ENCODE data around the gene ENOX2.
"Not testable (repeated sequence)": the region's sequence is repeated elsewhere in the genome, so short reads cannot be mapped to it uniquely, and the experiment has no call there.

ENOX2 gene

GRCh38 chrX:130825525-130825924, 77.5 kb downstream of the ENOX2 start:
- no peak for DNase-seq (ENCODE audit: low read depth)

- not testable (repeated sequence) for DNase-seq (ENCODE audit: low read depth)
These were observed 83.6 kb downstream of the ENOX2 start for GRCh38 chrX:130819367-130819766.

GRCh38 chrX:130813932-130814331, 89.1 kb downstream of the ENOX2 start:
- DNase-seq (ENCODE audit: low read depth), result not testable (repeated sequence)

GRCh38 chrX:130810561-130810960, 92.4 kb downstream of the ENOX2 start:
- no peak for DNase-seq (ENCODE audit: low read depth)

GRCh38 chrX:130805903-130806302, 97.1 kb downstream of the ENOX2 start:
- no peak for DNase-seq (ENCODE audit: low read depth)

GRCh38 chrX:130803537-130803936, 99.5 kb downstream of the ENOX2 start:
- no peak for DNase-seq (ENCODE audit: low read depth)

GRCh38 chrX:130801901-130802300, 101.1 kb downstream of the ENOX2 start:
- no peak for DNase-seq (ENCODE audit: low read depth)

- DNase-seq (ENCODE audit: low read depth), result no peak
These were observed 103.6 kb downstream of the ENOX2 start for GRCh38 chrX:130799393-130799792.

GRCh38 chrX:130793975-130794374, 109.0 kb downstream of the ENOX2 start:
- no peak for DNase-seq (ENCODE audit: low read depth)

- not testable (repeated sequence) for DNase-seq (ENCODE audit: low read depth)
These were observed 111.1 kb downstream of the ENOX2 start for GRCh38 chrX:130791870-130792269.

- no peak for DNase-seq (ENCODE audit: low read depth)
These were observed 113.2 kb downstream of the ENOX2 start for GRCh38 chrX:130789793-130790192.

- no peak for DNase-seq (ENCODE audit: low read depth)
These were observed 114.0 kb downstream of the ENOX2 start for GRCh38 chrX:130788786-130789581.

GRCh38 chrX:130786030-130786429, 117.0 kb downstream of the ENOX2 start:
- no peak for DNase-seq (ENCODE audit: low read depth)

- no peak for DNase-seq (ENCODE audit: low read depth)
These were observed 124.2 kb downstream of the ENOX2 start for GRCh38 chrX:130778773-130779172.

GRCh38 chrX:130775849-130776248, 127.2 kb downstream of the ENOX2 start:
- no peak for DNase-seq (ENCODE audit: low read depth)

- no peak for DNase-seq (ENCODE audit: low read depth)
These were observed 130.2 kb downstream of the ENOX2 start for GRCh38 chrX:130772776-130773143.

- DNase-seq (ENCODE audit: low read depth), result no peak
These were observed 130.8 kb downstream of the ENOX2 start for GRCh38 chrX:130772105-130772775.

- no peak for DNase-seq (ENCODE audit: low read depth)
These were observed 131.4 kb downstream of the ENOX2 start for GRCh38 chrX:130771648-130772047.

GRCh38 chrX:130771230-130771629, 131.8 kb downstream of the ENOX2 start:
- DNase-seq (ENCODE audit: low read depth), result no peak

GRCh38 chrX:130770615-130771014, 132.4 kb downstream of the ENOX2 start:
- no peak for DNase-seq (ENCODE audit: low read depth)

- no peak for DNase-seq (ENCODE audit: low read depth)
These were observed 133.2 kb downstream of the ENOX2 start for GRCh38 chrX:130769835-130770234.

GRCh38 chrX:130758072-130758471, 144.9 kb downstream of the ENOX2 start:
- no peak for DNase-seq (ENCODE audit: low read depth)

GRCh38 chrX:130756233-130756632, 146.8 kb downstream of the ENOX2 start:
- no peak for DNase-seq (ENCODE audit: low read depth)

GRCh38 chrX:130754353-130754752, 148.7 kb downstream of the ENOX2 start:
- no peak for DNase-seq (ENCODE audit: low read depth)

All from stimulated activated CD8-positive, alpha-beta memory T cell treated with anti-CD3 and anti-CD28 coated beads, Interleukin-12 subunit alpha, Interleukin-12 subunit beta, amount 100 ng/mL, for 4 hours (primary cell).